Neural crest cell (in vitro differentiated cells): Measurements from ENCODE around the gene HES6. TPM values are rescaled to one million over a fixed set of nuclear protein-coding genes. Genes with fewer than 3 reads are reported as not detected.
A peak's percentile ranks its signal among the peaks of the same experiment; 100 is the strongest.

Experiments used
- DNase-seq: peaks from one replicate; pipeline ENCODE4 v3.0.0; 2021; ENCODE audit warnings: low read depth, mixed read lengths, low spot score
- H3K27ac Mint-ChIP-seq: one replicate; pipeline ENCODE4 v1.8.0; 2021; ENCODE audit warnings: mild to moderate bottlenecking, mixed read lengths; ENCODE audit not compliant: unreplicated experiment
- H3K27me3 Mint-ChIP-seq: 2 replicates; pipeline ENCODE4 v1.8.0; 2021; ENCODE audit warnings: low read depth, mild to moderate bottlenecking, mixed read lengths
- H3K36me3 Mint-ChIP-seq: 2 replicates; pipeline ENCODE4 v1.8.0; 2021; ENCODE audit warnings: low read depth, mild to moderate bottlenecking, mixed read lengths
- H3K4me1 Mint-ChIP-seq: 2 replicates; pipeline ENCODE4 v1.8.0; 2021; ENCODE audit warnings: mixed read lengths
- H3K4me3 Mint-ChIP-seq: one replicate; pipeline ENCODE4 v1.8.0; 2021; ENCODE audit warnings: mild to moderate bottlenecking, mixed read lengths
- H3K9me3 Mint-ChIP-seq: 2 replicates; pipeline ENCODE4 v1.8.0; 2021; ENCODE audit warnings: mixed read lengths
- CTCF ChIP-seq: fragments of 200-600 bp; sonication (generic); conservative IDR thresholded peaks from 2 replicates; pipeline ENCODE4 v1.5.0; 2021; ENCODE audit warnings: antibody characterized with exemption, mild to moderate bottlenecking
- total RNA-seq: library from RNA; stranded (reverse); gene quantifications from 2 replicates; pipeline ENCODE4 v1.2.1, GENCODE V29; 2021

Gene HES6
- total RNA-seq, 1 donor from 2014 or later: 152 TPM

DNA sequence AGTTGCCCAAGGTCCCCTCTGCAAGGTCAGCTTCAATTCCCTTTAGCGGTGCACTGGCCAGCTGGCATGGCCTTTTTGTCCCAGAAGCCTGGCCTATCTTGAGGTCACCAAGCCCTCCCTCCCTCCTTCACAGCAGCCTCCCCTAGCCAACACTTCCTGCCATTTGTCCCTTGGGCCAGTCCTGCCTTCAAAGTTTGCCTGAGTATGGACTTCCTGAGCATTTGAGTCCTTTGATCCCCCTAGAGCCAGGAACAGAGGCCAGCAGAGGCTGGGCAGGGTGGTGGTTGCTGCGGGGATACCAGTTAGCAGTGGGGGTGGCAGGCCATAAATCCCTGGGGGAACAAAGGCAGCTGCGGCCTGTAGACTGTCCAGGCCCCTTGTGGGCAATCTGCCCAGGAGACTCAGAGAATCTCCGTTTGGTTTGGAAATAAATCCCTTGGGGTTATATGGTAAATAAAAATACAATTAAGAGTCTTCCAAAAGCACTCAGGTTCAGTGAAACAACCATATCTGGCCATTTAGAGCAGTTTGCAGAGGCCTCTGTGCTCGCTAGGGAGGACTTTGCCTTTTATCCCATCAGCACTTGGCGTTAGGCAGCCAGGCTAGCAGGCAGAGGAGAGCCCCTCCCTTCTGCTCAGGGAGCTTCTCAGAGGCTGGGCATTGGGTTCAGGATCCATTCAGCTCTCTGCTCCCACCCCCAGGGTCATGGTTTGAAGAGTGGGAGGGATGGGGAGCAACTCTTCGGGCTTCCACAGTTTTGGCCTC is 3.1 kb upstream of the HES6 start:
- no peaks in the 10 kb centered on the region for H3K27me3 Mint-ChIP-seq
- H3K9me3 Mint-ChIP-seq: no peaks in the 10 kb centered on the region
- peaks cover 5% of the 10 kb centered on the region for H3K36me3 Mint-ChIP-seq
- no peak for TF ChIP-seq CTCF
- no peak for DNase-seq
- H3K4me1 Mint-ChIP-seq: peaks cover 27% of the 10 kb centered on the region
- no peak overlapping the region for H3K27ac Mint-ChIP-seq
- H3K4me3 Mint-ChIP-seq: peak overlapping the region; percentile 88

DNA sequence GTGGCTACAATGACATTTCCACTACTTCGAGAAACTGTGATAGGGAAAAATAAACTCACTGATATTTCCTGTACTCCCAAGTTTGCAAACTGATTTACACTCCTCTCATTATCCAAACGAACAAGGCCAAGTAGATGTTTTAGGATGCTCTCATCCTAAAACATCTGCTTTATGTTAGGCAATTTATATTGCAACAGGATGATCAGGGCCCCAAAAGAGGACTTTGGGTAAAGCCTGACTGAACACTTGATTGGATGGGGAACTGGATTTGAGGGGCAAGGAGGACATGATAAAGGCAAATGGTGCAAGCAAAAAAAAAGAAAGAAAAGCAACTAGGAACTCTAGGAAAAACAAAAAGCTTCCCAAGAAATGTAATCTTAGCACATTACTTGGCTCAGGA is 2.1 kb upstream of the HES6 start:
- H3K27me3 Mint-ChIP-seq: no peaks in the 10 kb centered on the region
- peak overlapping the region; percentile 47 for H3K4me3 Mint-ChIP-seq
- H3K36me3 Mint-ChIP-seq: peaks cover 5% of the 10 kb centered on the region
- H3K27ac Mint-ChIP-seq: peak overlapping the region; percentile 5
- no peak for DNase-seq
- no peak for TF ChIP-seq CTCF
- no peaks in the 10 kb centered on the region for H3K9me3 Mint-ChIP-seq
- H3K4me1 Mint-ChIP-seq: peaks cover 30% of the 10 kb centered on the region

- Mint-ChIP-seq H3K4me1 (peaks cover 32% of the 10 kb centered on the region), H3K9me3 (no peaks in the 10 kb centered on the region), H3K27ac (no peak overlapping the region), H3K27me3 (no peaks in the 10 kb centered on the region), H3K36me3 (peaks cover 5% of the 10 kb centered on the region), H3K4me3 (peak overlapping the region; percentile 47)
- peak; percentile 72 for DNase-seq
- TF ChIP-seq CTCF: no peak
Measured at GRCh38 chr2:238240757-238241711, 1.2 kb upstream of the HES6 start.

- H3K27ac Mint-ChIP-seq: no peak overlapping the region
- no peaks in the 10 kb centered on the region for H3K27me3 Mint-ChIP-seq
- DNase-seq: no peak
- peak; percentile 39 for TF ChIP-seq CTCF
- H3K36me3 Mint-ChIP-seq: peaks cover 6% of the 10 kb centered on the region
- H3K4me3 Mint-ChIP-seq: no peak overlapping the region
- H3K4me1 Mint-ChIP-seq: peaks cover 42% of the 10 kb centered on the region
- peaks cover 6% of the 10 kb centered on the region for H3K9me3 Mint-ChIP-seq
Measured at GRCh38 chr2:238239543-238239862, 335 bp downstream of the HES6 start.

- Mint-ChIP-seq H3K27ac (no peak overlapping the region), H3K4me1 (peaks cover 42% of the 10 kb centered on the region), H3K4me3 (peak overlapping the region; percentile 81)
Measured at GRCh38 chr2:238238766-238239542, 884 bp downstream of the HES6 start.

More at GRCh38 chr2:238238766-238239542, 884 bp downstream of the HES6 start:
- peaks cover 6% of the 10 kb centered on the region for H3K9me3 Mint-ChIP-seq
- H3K27me3 Mint-ChIP-seq: no peaks in the 10 kb centered on the region
- no peak for TF ChIP-seq CTCF
- peaks cover 6% of the 10 kb centered on the region for H3K36me3 Mint-ChIP-seq
- no peak for DNase-seq
